Karpas-422 (cell line): ENCODE results near the gene TPSB2. TPM values are rescaled to one million over a fixed set of nuclear protein-coding genes. Genes with fewer than 3 reads are reported as not detected.

ENCODE experiments used
- DNase-seq: peaks from one replicate; pipeline ENCODE4 v3.0.0-alpha.2; 2015
- H2AFZ ChIP-seq: fragments of 200-600 bp; sonication (generic); 2 replicates; pipeline ENCODE4 v1.6.1; 2014; ENCODE audit warnings: antibody characterized with exemption, low read length, mixed read lengths
- H3K27ac ChIP-seq: fragments of 200-600 bp; sonication (generic); 2 replicates; pipeline ENCODE4 v1.5.1; 2014; ENCODE audit warnings: mild to moderate bottlenecking, low read length, moderate library complexity
- H3K27me3 ChIP-seq: fragments of 200-600 bp; sonication (generic); 2 replicates; pipeline ENCODE4 v1.6.1; 2014; ENCODE audit warnings: low read length, mixed read lengths
- H3K36me3 ChIP-seq: fragments of 200-600 bp; sonication (generic); 2 replicates; pipeline ENCODE4 v1.6.1; 2014; ENCODE audit warnings: low read length, mixed read lengths; ENCODE audit not compliant: insufficient read depth
- H3K4me1 ChIP-seq: fragments of 200-600 bp; sonication (generic); 2 replicates; pipeline ENCODE4 v1.6.1; 2014; ENCODE audit warnings: mild to moderate bottlenecking, low read length, mixed read lengths
- H3K4me2 ChIP-seq: fragments of 200-600 bp; sonication (generic); 2 replicates; pipeline ENCODE4 v1.6.1; 2014; ENCODE audit warnings: low read length, low read depth, mild to moderate bottlenecking; ENCODE audit not compliant: poor library complexity, severe bottlenecking
- H3K4me3 ChIP-seq: fragments of 200-600 bp; sonication (generic); 2 replicates; pipeline ENCODE4 v1.5.1; 2014; ENCODE audit warnings: mild to moderate bottlenecking, antibody characterized with exemption, low read length, mixed read lengths
- H3K79me2 ChIP-seq: fragments of 200-600 bp; sonication (generic); 2 replicates; pipeline ENCODE4 v1.6.1; 2014; ENCODE audit warnings: mild to moderate bottlenecking, low read length, mixed read lengths
- H3K9ac ChIP-seq: fragments of 200-600 bp; sonication (generic); 2 replicates; pipeline ENCODE4 v1.6.0; 2014; ENCODE audit warnings: low read length
- H3K9me2 ChIP-seq: fragments of 200-600 bp; sonication (generic), shearing (Covaris generic); replicated peaks from 2 replicates; pipeline ENCODE4 v1.6.0; 2014; ENCODE audit warnings: mild to moderate bottlenecking, low read length, moderate library complexity; ENCODE audit not compliant: insufficient read depth
- H3K9me3 ChIP-seq: fragments of 300-700, 200-600 bp; sonication (generic); 2 replicates; pipeline ENCODE4 v1.6.1; 2014; ENCODE audit warnings: low read length, mixed read lengths
- H4K20me1 ChIP-seq: fragments of 200-600 bp; sonication (generic); 2 replicates; pipeline ENCODE4 v1.6.1; 2014; ENCODE audit warnings: mild to moderate bottlenecking, antibody characterized with exemption, low read length, low read depth; ENCODE audit not compliant: insufficient read depth
- total RNA-seq: library from RNA; depleted of rRNA; stranded (reverse); fragments of >200 nt; shearing (Covaris generic); gene quantifications from 2 replicates; pipeline ENCODE4 v1.2.3, GENCODE V29; 2014; ENCODE audit warnings: low replicate concordance

The TPSB2 gene
- total RNA-seq, 1 experiment from 2014 or later, result not detected

GRCh38 chr16:1184980-1185379 is 45.0 kb downstream of the TPSB2 start:
- no peak overlapping the region for H3K9ac ChIP-seq
- no peak for DNase-seq
- H4K20me1 ChIP-seq, result no peaks in the 10 kb centered on the region
- H3K4me3 ChIP-seq, result no peak overlapping the region
- H3K79me2 ChIP-seq, result no peaks in the 10 kb centered on the region
- H3K9me2 ChIP-seq, result no peaks in the 10 kb centered on the region
- no peaks in the 10 kb centered on the region for H3K9me3 ChIP-seq
- H3K4me1 ChIP-seq, result no peaks in the 10 kb centered on the region
- H2AFZ ChIP-seq, result no peak overlapping the region
- H3K27me3 ChIP-seq, result no peaks in the 10 kb centered on the region
- H3K27ac ChIP-seq, result no peak overlapping the region
- H3K36me3 ChIP-seq, result no peaks in the 10 kb centered on the region
- H3K4me2 ChIP-seq, result no peak overlapping the region

- no peaks in the 10 kb centered on the region for H3K36me3 ChIP-seq
- H3K27me3 ChIP-seq, result no peaks in the 10 kb centered on the region
These were observed 45.7 kb downstream of the TPSB2 start for GRCh38 chr16:1184156-1184868.

GRCh38 chr16:1182950-1183907 is 46.8 kb downstream of the TPSB2 start:
- Histone ChIP-seq H2AFZ (no peak overlapping the region), H4K20me1 (no peaks in the 10 kb centered on the region), H3K9me2 (no peaks in the 10 kb centered on the region), H3K4me3 (no peak overlapping the region), H3K36me3 (no peaks in the 10 kb centered on the region), H3K4me2 (no peak overlapping the region), H3K9ac (no peak overlapping the region), H3K9me3 (no peaks in the 10 kb centered on the region), H3K4me1 (no peaks in the 10 kb centered on the region), H3K27ac (no peak overlapping the region), H3K79me2 (no peaks in the 10 kb centered on the region), H3K27me3 (no peaks in the 10 kb centered on the region)
- no peak for DNase-seq

More at GRCh38 chr16:1184156-1184868, 45.7 kb downstream of the TPSB2 start:
- Histone ChIP-seq H3K4me2 (no peak overlapping the region), H3K9ac (no peak overlapping the region), H3K79me2 (no peaks in the 10 kb centered on the region), H2AFZ (no peak overlapping the region), H4K20me1 (no peaks in the 10 kb centered on the region), H3K4me1 (no peaks in the 10 kb centered on the region), H3K27ac (no peak overlapping the region), H3K4me3 (no peak overlapping the region), H3K9me2 (no peaks in the 10 kb centered on the region), H3K9me3 (no peaks in the 10 kb centered on the region)
- DNase-seq, result no peak

GRCh38 chr16:1182316-1182671 is 47.7 kb downstream of the TPSB2 start:
- Histone ChIP-seq H4K20me1 (no peaks in the 10 kb centered on the region), H3K27me3 (no peaks in the 10 kb centered on the region), H3K9me3 (no peaks in the 10 kb centered on the region), H3K9me2 (no peaks in the 10 kb centered on the region), H3K36me3 (no peaks in the 10 kb centered on the region), H3K27ac (no peak overlapping the region), H3K4me1 (no peaks in the 10 kb centered on the region), H3K79me2 (no peaks in the 10 kb centered on the region), H3K9ac (no peak overlapping the region), H3K4me3 (no peak overlapping the region), H2AFZ (no peak overlapping the region), H3K4me2 (no peak overlapping the region)
- no peak for DNase-seq

GRCh38 chr16:1181404-1182315 is 48.3 kb downstream of the TPSB2 start:
- H4K20me1 ChIP-seq, result no peaks in the 10 kb centered on the region
- no peak overlapping the region for H2AFZ ChIP-seq
- no peak overlapping the region for H3K27ac ChIP-seq
- no peak overlapping the region for H3K4me2 ChIP-seq
- no peaks in the 10 kb centered on the region for H3K27me3 ChIP-seq
- no peak for DNase-seq
- no peak overlapping the region for H3K9ac ChIP-seq
- no peak overlapping the region for H3K4me3 ChIP-seq
- H3K9me2 ChIP-seq, result no peaks in the 10 kb centered on the region
- no peaks in the 10 kb centered on the region for H3K36me3 ChIP-seq
- H3K9me3 ChIP-seq, result no peaks in the 10 kb centered on the region
- no peaks in the 10 kb centered on the region for H3K4me1 ChIP-seq
- H3K79me2 ChIP-seq, result no peaks in the 10 kb centered on the region

GRCh38 chr16:1180549-1181403 is 49.2 kb downstream of the TPSB2 start:
- no peak overlapping the region for H3K9ac ChIP-seq
- no peaks in the 10 kb centered on the region for H3K79me2 ChIP-seq
- no peaks in the 10 kb centered on the region for H3K36me3 ChIP-seq
- no peaks in the 10 kb centered on the region for H3K9me2 ChIP-seq
- H3K9me3 ChIP-seq, result no peaks in the 10 kb centered on the region
- no peak overlapping the region for H3K4me2 ChIP-seq
- H3K4me1 ChIP-seq, result no peaks in the 10 kb centered on the region
- no peak overlapping the region for H3K27ac ChIP-seq
- 0 out of 2 replicates have a peak, but pooled peaks cover 4% of the 10 kb centered on the region for H4K20me1 ChIP-seq
- no peak overlapping the region for H2AFZ ChIP-seq
- DNase-seq, result no peak
- H3K27me3 ChIP-seq, result no peaks in the 10 kb centered on the region
- no peak overlapping the region for H3K4me3 ChIP-seq
